T-helper 2 cell treated with Interferon-gamma antibody and Interleukin-4, amounts not matched to agents 100 ng/mL and 5 ng/mL, for 36 hours (primary cell): Measurements from ENCODE around the gene OR1J2. TPM values are rescaled to one million over a fixed set of nuclear protein-coding genes. Genes with fewer than 3 reads are reported as not detected.

ENCODE experiments used
- intact Hi-C: fragments of 100-400 bp; cut with micrococcal nuclease; formaldehyde crosslinking; loops from one replicate; pipeline ENCODE4 v1.15.1; 2023
- total RNA-seq: library from RNA; stranded (reverse); gene quantifications from 2 replicates; pipeline ENCODE4 v1.2.3, GENCODE V29; 2022

The OR1J2 gene
- total RNA-seq, 1 donor from 2014 or later = not detected

DNA sequence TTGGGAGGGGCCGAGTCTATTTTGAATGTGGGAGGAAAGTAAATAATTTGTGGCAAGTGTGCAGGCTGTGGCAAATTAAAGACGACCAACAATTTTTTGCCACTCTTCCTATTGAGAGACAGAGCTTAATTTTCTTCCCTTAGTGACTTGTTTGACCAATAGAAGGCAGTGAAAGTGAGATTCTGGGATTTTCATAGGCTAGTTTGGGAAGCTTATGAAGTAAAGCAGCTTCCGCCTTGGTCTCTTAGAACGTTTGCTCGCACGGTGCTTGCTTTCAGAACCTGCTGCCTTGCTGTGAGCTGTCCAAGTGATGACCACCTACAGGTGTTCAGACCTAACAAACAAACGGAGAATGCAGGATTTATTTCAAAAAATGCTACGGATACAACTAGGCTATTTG, 35.6 kb downstream of the OR1J2 start:
- intact Hi-C loops = no loop called here

DNA sequence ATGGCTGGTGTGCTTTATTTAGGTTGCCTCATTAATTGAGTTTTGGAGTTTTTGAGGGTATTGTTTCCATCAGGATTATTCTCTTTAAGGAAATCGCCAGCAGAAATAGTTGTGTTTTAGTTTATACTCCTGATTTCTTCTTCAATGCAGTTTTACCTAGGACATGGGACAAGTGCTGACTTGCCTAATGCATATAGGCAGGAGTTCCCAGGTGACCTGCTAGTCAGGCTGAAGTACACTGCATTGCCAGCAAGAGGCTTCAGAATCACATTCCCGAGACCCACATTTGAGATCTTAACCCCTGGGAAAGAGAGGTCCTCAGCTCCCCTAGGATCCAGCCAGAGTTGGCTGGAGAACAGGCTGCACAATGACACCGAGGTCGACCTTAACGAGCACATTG, 40.8 kb downstream of the OR1J2 start:
- intact Hi-C loops = no loop called here

DNA sequence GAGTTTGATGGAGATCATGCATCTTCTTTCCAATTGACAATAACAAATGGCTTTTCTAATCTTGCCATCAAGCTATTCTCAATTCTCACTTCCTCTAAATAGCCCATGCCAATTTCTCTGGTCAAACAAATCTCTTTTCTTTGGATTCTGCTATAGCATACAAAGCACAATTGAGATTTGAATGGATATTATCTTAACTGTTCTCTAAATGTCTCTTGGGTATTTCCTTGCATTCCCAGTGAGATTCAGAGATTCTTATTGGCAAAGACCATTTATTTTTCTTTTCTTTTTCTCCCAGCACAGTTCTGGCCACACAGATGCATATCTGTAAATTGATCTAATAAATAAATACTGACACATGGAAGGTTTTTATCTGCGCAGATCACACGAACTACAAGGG, 42.2 kb downstream of the OR1J2 start, which contains the start of gene OR1N2:
Gene OR1N2, plus strand, starts transcription at position 301 of the 400 bp plus-strand sequence. CDS start 100 bp downstream, outside the sequence.
- intact Hi-C loops = no loop called here

Other genes with a start within 250 kb of the OR1J2 start
- gene RBM18, start 246.0 kb upstream of the OR1J2 start, total RNA-seq = 24.0 and 24.5 TPM in 2 replicates
- gene MRRF, start 245.9 kb upstream of the OR1J2 start, total RNA-seq = 37.7 and 39.9 TPM in 2 replicates
- 0.43 and 0.45 TPM in 2 replicates for gene PTGS1, start 139.8 kb upstream of the OR1J2 start, total RNA-seq
- gene OR1J1, start 32.9 kb upstream of the OR1J2 start, total RNA-seq = not detected in 2 replicates
- not detected in 2 replicates for gene OR1J4, start 8.3 kb downstream of the OR1J2 start, total RNA-seq
- gene OR1N1, start 16.5 kb downstream of the OR1J2 start, total RNA-seq = not detected in 2 replicates
- not detected in 2 replicates for gene OR1N2, start 42.3 kb downstream of the OR1J2 start, total RNA-seq
- gene OR1L8, start 72.6 kb downstream of the OR1J2 start, total RNA-seq = 0.30 TPM in 1 of 2 replicates, not detected in the other
- gene OR1Q1, start 103.9 kb downstream of the OR1J2 start, total RNA-seq = not detected in 2 replicates
- not detected in 2 replicates for gene OR1B1, start 146.8 kb downstream of the OR1J2 start, total RNA-seq
- not detected in 2 replicates for gene OR1L1, start 150.9 kb downstream of the OR1J2 start, total RNA-seq
- gene OR1L3, start 164.3 kb downstream of the OR1J2 start, total RNA-seq = not detected in 2 replicates
- not detected in 2 replicates for gene OR1L4, start 213.2 kb downstream of the OR1J2 start, total RNA-seq
- not detected in 2 replicates for gene OR1L6, start 231.5 kb downstream of the OR1J2 start, total RNA-seq